Hematopoietic multipotent progenitor cell treated with erythropoietin and hydrocortisone succinate and interleukin-3 and kit ligand, for 8 days (in vitro differentiated cells): ENCODE measurements around the gene ABHD17C.

ENCODE experiments used
- DNase-seq: peaks from one replicate; pipeline ENCODE4 v3.0.0-alpha.2; 2015

ABHD17C gene

GRCh38 chr15:80769153-80769828 is 74.2 kb downstream of the ABHD17C start:
- DNase-seq, result no peak

GRCh38 chr15:80769829-80770705 is 75.0 kb downstream of the ABHD17C start:
- DNase-seq, result no peak

- no peak for DNase-seq
Observed at GRCh38 chr15:80773122-80773551, 78.0 kb downstream of the ABHD17C start.

GRCh38 chr15:80773792-80774352 is 78.8 kb downstream of the ABHD17C start:
- no peak for DNase-seq

GRCh38 chr15:80774486-80774885 is 79.4 kb downstream of the ABHD17C start:
- DNase-seq, result no peak

GRCh38 chr15:80775338-80775737 is 80.2 kb downstream of the ABHD17C start:
- no peak for DNase-seq

- DNase-seq, result peak; percentile 59
Observed at GRCh38 chr15:80776420-80777045, 81.4 kb downstream of the ABHD17C start.

- no peak for DNase-seq
Observed at GRCh38 chr15:80777137-80777536, 82.0 kb downstream of the ABHD17C start.

GRCh38 chr15:80777826-80778620 is 82.9 kb downstream of the ABHD17C start:
- DNase-seq, result no peak

GRCh38 chr15:80778621-80778963 is 83.5 kb downstream of the ABHD17C start:
- no peak for DNase-seq

GRCh38 chr15:80778964-80779657 is 84.0 kb downstream of the ABHD17C start, which contains the start of gene CEMIP:
CEMIP (plus strand) TSS chr15:80779370; CDS start chr15:80873880, 94,510 bp downstream.
- DNase-seq, result peak; percentile 36

- no peak for DNase-seq
Observed at GRCh38 chr15:80779658-80780415, 84.7 kb downstream of the ABHD17C start.

- DNase-seq, result peak; percentile 13
Observed at GRCh38 chr15:80780416-80781221, 85.5 kb downstream of the ABHD17C start.

GRCh38 chr15:80783260-80783659 is 88.2 kb downstream of the ABHD17C start:
- DNase-seq, result no peak

GRCh38 chr15:80785335-80785734 is 90.2 kb downstream of the ABHD17C start:
- DNase-seq, result no peak

- no peak for DNase-seq
Observed at GRCh38 chr15:80785811-80786354, 90.8 kb downstream of the ABHD17C start.

GRCh38 chr15:80787316-80787715 is 92.2 kb downstream of the ABHD17C start:
- no peak for DNase-seq

GRCh38 chr15:80788536-80788935 is 93.4 kb downstream of the ABHD17C start:
- DNase-seq, result no peak

- no peak for DNase-seq
Observed at GRCh38 chr15:80789296-80789695, 94.2 kb downstream of the ABHD17C start.

- DNase-seq, result no peak
Observed at GRCh38 chr15:80789796-80790195, 94.7 kb downstream of the ABHD17C start.
